ENCODE data around the gene RUSF1. TPM values are rescaled to one million over a fixed set of nuclear protein-coding genes. Genes with fewer than 3 reads are reported as not detected.

RUSF1 gene
- total and polyA plus RNA-seq, 10 of the 15 experiments (the other 5 are each of a cell fraction or from before 2014, with no cell fraction given) = 0.20 to 46.3 (median 29.7) TPM

DNA sequence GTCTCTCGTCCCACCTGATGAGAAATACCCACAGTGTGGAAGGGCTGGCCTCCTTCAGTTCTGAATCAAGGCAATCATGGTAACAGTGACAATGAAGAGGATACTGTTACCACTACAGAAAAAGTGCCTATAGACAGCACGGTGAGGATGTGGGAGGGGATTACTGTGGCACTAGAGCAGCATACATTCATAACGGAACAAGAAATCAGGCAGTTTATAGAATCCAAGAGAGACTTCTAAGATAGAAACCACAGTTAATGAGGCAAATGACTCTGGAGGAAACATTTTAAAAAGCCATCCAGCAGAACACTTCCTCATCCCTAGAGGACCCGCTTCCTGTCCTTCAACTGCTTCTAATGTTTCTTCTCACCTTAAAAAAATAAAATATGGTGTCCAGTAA is 2.7 kb downstream of the RUSF1 start (continued):
- TF ChIP-seq, protein P1, sequence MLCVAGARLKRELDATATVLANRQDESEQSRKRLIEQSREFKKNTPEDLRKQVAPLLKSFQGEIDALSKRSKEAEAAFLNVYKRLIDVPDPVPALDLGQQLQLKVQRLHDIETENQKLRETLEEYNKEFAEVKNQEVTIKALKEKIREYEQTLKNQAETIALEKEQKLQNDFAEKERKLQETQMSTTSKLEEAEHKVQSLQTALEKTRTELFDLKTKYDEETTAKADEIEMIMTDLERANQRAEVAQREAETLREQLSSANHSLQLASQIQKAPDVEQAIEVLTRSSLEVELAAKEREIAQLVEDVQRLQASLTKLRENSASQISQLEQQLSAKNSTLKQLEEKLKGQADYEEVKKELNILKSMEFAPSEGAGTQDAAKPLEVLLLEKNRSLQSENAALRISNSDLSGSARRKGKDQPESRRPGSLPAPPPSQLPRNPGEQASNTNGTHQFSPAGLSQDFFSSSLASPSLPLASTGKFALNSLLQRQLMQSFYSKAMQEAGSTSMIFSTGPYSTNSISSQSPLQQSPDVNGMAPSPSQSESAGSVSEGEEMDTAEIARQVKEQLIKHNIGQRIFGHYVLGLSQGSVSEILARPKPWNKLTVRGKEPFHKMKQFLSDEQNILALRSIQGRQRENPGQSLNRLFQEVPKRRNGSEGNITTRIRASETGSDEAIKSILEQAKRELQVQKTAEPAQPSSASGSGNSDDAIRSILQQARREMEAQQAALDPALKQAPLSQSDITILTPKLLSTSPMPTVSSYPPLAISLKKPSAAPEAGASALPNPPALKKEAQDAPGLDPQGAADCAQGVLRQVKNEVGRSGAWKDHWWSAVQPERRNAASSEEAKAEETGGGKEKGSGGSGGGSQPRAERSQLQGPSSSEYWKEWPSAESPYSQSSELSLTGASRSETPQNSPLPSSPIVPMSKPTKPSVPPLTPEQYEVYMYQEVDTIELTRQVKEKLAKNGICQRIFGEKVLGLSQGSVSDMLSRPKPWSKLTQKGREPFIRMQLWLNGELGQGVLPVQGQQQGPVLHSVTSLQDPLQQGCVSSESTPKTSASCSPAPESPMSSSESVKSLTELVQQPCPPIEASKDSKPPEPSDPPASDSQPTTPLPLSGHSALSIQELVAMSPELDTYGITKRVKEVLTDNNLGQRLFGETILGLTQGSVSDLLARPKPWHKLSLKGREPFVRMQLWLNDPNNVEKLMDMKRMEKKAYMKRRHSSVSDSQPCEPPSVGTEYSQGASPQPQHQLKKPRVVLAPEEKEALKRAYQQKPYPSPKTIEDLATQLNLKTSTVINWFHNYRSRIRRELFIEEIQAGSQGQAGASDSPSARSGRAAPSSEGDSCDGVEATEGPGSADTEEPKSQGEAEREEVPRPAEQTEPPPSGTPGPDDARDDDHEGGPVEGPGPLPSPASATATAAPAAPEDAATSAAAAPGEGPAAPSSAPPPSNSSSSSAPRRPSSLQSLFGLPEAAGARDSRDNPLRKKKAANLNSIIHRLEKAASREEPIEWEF (IDR thresholded peaks at IDR 0.05; ENCODE audit: insufficient replicate concordance, low read depth, low read length) = no peak
- no peak for TF ChIP-seq KAT2A (conservative IDR thresholded peaks at IDR 0.05; ENCODE audit: control insufficient read depth, low read depth, low read length)
- TF ChIP-seq, protein P2, sequence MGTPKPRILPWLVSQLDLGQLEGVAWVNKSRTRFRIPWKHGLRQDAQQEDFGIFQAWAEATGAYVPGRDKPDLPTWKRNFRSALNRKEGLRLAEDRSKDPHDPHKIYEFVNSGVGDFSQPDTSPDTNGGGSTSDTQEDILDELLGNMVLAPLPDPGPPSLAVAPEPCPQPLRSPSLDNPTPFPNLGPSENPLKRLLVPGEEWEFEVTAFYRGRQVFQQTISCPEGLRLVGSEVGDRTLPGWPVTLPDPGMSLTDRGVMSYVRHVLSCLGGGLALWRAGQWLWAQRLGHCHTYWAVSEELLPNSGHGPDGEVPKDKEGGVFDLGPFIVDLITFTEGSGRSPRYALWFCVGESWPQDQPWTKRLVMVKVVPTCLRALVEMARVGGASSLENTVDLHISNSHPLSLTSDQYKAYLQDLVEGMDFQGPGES (IDR thresholded peaks at IDR 0.05) = no peak
- no peak for TF ChIP-seq SREBF1 (IDR thresholded peaks at IDR 0.05; ENCODE audit: low read length)
- TF ChIP-seq, protein P3, sequence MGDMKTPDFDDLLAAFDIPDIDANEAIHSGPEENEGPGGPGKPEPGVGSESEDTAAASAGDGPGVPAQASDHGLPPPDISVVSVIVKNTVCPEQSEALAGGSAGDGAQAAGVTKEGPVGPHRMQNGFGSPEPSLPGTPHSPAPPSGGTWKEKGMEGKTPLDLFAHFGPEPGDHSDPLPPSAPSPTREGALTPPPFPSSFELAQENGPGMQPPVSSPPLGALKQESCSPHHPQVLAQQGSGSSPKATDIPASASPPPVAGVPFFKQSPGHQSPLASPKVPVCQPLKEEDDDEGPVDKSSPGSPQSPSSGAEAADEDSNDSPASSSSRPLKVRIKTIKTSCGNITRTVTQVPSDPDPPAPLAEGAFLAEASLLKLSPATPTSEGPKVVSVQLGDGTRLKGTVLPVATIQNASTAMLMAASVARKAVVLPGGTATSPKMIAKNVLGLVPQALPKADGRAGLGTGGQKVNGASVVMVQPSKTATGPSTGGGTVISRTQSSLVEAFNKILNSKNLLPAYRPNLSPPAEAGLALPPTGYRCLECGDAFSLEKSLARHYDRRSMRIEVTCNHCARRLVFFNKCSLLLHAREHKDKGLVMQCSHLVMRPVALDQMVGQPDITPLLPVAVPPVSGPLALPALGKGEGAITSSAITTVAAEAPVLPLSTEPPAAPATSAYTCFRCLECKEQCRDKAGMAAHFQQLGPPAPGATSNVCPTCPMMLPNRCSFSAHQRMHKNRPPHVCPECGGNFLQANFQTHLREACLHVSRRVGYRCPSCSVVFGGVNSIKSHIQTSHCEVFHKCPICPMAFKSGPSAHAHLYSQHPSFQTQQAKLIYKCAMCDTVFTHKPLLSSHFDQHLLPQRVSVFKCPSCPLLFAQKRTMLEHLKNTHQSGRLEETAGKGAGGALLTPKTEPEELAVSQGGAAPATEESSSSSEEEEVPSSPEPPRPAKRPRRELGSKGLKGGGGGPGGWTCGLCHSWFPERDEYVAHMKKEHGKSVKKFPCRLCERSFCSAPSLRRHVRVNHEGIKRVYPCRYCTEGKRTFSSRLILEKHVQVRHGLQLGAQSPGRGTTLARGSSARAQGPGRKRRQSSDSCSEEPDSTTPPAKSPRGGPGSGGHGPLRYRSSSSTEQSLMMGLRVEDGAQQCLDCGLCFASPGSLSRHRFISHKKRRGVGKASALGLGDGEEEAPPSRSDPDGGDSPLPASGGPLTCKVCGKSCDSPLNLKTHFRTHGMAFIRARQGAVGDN (IDR thresholded peaks at IDR 0.05) = no peak
- TF ChIP-seq SUZ12 (IDR thresholded peaks at IDR 0.05; ENCODE audit: unreplicated experiment) = no peak
- TF ChIP-seq ASH2L (IDR thresholded peaks at IDR 0.05; ENCODE audit: borderline replicate concordance, low read depth) = no peak
- TF ChIP-seq, protein P4, sequence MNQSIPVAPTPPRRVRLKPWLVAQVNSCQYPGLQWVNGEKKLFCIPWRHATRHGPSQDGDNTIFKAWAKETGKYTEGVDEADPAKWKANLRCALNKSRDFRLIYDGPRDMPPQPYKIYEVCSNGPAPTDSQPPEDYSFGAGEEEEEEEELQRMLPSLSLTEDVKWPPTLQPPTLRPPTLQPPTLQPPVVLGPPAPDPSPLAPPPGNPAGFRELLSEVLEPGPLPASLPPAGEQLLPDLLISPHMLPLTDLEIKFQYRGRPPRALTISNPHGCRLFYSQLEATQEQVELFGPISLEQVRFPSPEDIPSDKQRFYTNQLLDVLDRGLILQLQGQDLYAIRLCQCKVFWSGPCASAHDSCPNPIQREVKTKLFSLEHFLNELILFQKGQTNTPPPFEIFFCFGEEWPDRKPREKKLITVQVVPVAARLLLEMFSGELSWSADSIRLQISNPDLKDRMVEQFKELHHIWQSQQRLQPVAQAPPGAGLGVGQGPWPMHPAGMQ (IDR thresholded peaks at IDR 0.05; ENCODE audit: borderline replicate concordance) = no peak
- TF ChIP-seq, protein P5, sequence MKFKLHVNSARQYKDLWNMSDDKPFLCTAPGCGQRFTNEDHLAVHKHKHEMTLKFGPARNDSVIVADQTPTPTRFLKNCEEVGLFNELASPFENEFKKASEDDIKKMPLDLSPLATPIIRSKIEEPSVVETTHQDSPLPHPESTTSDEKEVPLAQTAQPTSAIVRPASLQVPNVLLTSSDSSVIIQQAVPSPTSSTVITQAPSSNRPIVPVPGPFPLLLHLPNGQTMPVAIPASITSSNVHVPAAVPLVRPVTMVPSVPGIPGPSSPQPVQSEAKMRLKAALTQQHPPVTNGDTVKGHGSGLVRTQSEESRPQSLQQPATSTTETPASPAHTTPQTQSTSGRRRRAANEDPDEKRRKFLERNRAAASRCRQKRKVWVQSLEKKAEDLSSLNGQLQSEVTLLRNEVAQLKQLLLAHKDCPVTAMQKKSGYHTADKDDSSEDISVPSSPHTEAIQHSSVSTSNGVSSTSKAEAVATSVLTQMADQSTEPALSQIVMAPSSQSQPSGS (IDR thresholded peaks at IDR 0.05; ENCODE audit: low read length) = peak; percentile 47; the same call in 1 of the 2 replicates
- TF ChIP-seq PAX8 (IDR thresholded peaks at IDR 0.05) = no peak
- TF ChIP-seq BCL11A (IDR thresholded peaks at IDR 0.05; ENCODE audit: low read depth, low read length) = peak; percentile 70
- no peak for TF ChIP-seq NFXL1 (IDR thresholded peaks at IDR 0.05; ENCODE audit: borderline replicate concordance)
- TF ChIP-seq SMC3 (IDR thresholded peaks at IDR 0.05; ENCODE audit: borderline replicate concordance, low read length) = no peak
- no peak for TF ChIP-seq NR2C2 (IDR thresholded peaks at IDR 0.05; ENCODE audit: borderline replicate concordance, control insufficient read depth, insufficient read length, low read depth)
- TF ChIP-seq SIN3A (IDR thresholded peaks at IDR 0.05; ENCODE audit: low read depth, low read length) = no peak

All from GM12878 (cell line).